ELR (cell line): ENCODE measurements around the gene SSBP3.

Experiments used
- DNase-seq: peaks from one replicate; pipeline ENCODE4 v3.0.0-alpha.2; 2015; ENCODE audit warnings: low read depth

Gene SSBP3

GRCh38 chr1:54176621-54177327, 229.4 kb downstream of the SSBP3 start:
- DNase-seq = no peak
